HepG2 (cell line): ENCODE measurements around the gene TMEM256. TPM values are rescaled to one million over a fixed set of nuclear protein-coding genes. Genes with fewer than 3 reads are reported as not detected.

ENCODE experiments used
- HOXD1 ChIP-seq: sonication (generic); formaldehyde crosslinking; IDR thresholded peaks from 2 replicates; pipeline ENCODE4 v1.5.0; 2020; ENCODE audit warnings: missing genetic modification reagents
- NPAS2 ChIP-seq: sonication (generic); formaldehyde crosslinking; IDR thresholded peaks from 2 replicates; pipeline ENCODE4 v1.8.0; 2022; ENCODE audit warnings: mild to moderate bottlenecking, missing genetic modification reagents, borderline replicate concordance
- NR2F2 ChIP-seq: IDR thresholded peaks from 2 replicates; pipeline ENCODE4 v1.6.1; 2012; ENCODE audit warnings: low read depth, inconsistent platforms, borderline replicate concordance
- RFXAP ChIP-seq: sonication (generic); formaldehyde crosslinking; IDR thresholded peaks from 2 replicates; pipeline ENCODE4 v1.4.0; 2020; ENCODE audit warnings: missing genetic modification reagents, borderline replicate concordance
- ZBTB42 ChIP-seq: sonication (generic); formaldehyde crosslinking; IDR thresholded peaks from 2 replicates; pipeline ENCODE4 v1.5.0; 2020; ENCODE audit warnings: mild to moderate bottlenecking, missing genetic modification reagents
- ZNF382 ChIP-seq: sonication (generic); formaldehyde crosslinking; IDR thresholded peaks from 2 replicates; pipeline ENCODE4 v1.5.0; 2020; ENCODE audit warnings: missing genetic modification reagents, mild to moderate bottlenecking, borderline replicate concordance
- ZNF451 ChIP-seq: sonication (generic); formaldehyde crosslinking; IDR thresholded peaks from 2 replicates; pipeline ENCODE4 v1.5.0; 2020; ENCODE audit warnings: mild to moderate bottlenecking, missing genetic modification reagents
- ZNF737 ChIP-seq: sonication (generic); formaldehyde crosslinking; IDR thresholded peaks from 2 replicates; pipeline ENCODE4 v1.5.0; 2020; ENCODE audit warnings: missing genetic modification reagents, mild to moderate bottlenecking, borderline replicate concordance
- ZNF878 ChIP-seq: sonication (generic); formaldehyde crosslinking; IDR thresholded peaks from 2 replicates; pipeline ENCODE4 v1.8.1; 2023; ENCODE audit warnings: mild to moderate bottlenecking, missing genetic modification reagents, moderate library complexity
- polyA plus RNA-seq, 8 experiments: library from polyadenylated mRNA; depleted of rRNA in 3 of 8; stranded (reverse) in 7 of 8; unstranded in 1 of 8; fragments of >200 nt; fragmentation: Illumina TruSeq in 4 of 8; extraction: Trizol in 4 of 8; gene quantifications; 2 replicates each; pipeline versions ENCODE4 v1.2.1 to v1.2.3, GENCODE V29; 2011 to 2016; ENCODE audit warnings: low read depth in 4 of 8, missing spikeins in 1 of 8, mixed read lengths in 1 of 8; ENCODE audit not compliant: insufficient read depth in 1 of 8
- total RNA-seq, 5 experiments: library from RNA; depleted of rRNA; stranded (reverse); fragments of >200 nt; fragmentation: Illumina TruSeq; extraction: Trizol; gene quantifications; 2 replicates each; pipeline ENCODE4 v1.2.3, GENCODE V29; 2016; ENCODE audit warnings: low read depth in 1 of 5
- TF ChIP-seq, protein P1 (sequence below): sonication (generic); formaldehyde crosslinking; IDR thresholded peaks from 2 replicates; pipeline ENCODE4 v1.4.0; 2020; ENCODE audit warnings: mild to moderate bottlenecking, missing genetic modification reagents
- TF ChIP-seq, protein P2 (sequence below): sonication (generic); formaldehyde crosslinking; IDR thresholded peaks from 2 replicates; pipeline ENCODE4 v1.8.0; 2022; ENCODE audit warnings: mild to moderate bottlenecking, missing genetic modification reagents; ENCODE audit not compliant: insufficient replicate concordance

The TMEM256 gene
- total and polyA plus RNA-seq, 2 of the 13 experiments (the other 11 are each of a cell fraction or from before 2014, with no cell fraction given), result 231 to 252 TPM

DNA sequence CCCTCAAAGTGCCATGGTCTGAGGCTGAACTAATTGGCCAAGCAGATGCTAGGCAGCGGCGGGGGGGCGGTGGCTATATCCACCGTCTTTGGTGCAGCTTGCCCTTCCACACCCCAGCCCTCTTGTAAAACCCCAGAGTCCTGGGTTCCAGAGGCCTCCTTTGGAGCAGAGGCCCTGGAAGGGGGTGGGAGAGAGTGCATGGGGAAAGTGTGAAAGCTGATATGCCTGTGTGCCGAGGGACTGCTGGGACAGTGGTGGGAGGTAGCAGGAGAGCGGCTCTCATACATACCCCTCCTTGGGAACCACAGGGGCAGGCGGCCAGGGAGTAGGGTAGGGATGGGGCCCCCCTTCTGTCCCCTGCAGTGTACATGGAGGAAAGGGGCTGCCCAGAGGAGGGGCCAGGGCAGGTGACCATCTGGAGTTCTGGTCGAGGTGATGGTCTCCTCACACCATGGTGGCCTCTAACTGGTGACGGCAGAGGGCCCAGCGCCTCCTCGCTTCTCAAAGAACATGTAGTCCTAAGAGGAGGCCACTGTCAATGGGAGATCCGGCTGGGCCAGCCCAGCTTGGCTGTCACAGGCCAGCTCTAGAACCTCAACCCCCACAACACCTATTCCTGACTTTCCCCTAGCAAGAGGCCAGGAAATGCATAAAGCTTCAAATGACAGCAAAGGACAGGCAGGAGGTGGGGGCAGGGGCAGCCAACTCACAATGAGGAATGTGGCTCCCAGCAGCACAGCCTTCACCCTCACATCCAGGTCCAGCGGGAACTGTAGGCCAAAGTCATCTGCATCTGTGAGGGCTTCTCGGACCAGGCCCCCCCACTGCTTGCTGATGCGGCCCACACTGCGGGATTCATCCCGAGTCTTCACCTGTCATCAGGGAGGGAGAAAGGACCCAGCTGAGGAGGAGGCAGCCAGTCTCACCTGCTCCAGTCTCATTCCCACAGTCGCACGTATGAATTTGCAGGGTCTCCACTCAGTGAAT is 13.7 kb downstream of the TMEM256 start (continued):
- TF ChIP-seq, protein P1, sequence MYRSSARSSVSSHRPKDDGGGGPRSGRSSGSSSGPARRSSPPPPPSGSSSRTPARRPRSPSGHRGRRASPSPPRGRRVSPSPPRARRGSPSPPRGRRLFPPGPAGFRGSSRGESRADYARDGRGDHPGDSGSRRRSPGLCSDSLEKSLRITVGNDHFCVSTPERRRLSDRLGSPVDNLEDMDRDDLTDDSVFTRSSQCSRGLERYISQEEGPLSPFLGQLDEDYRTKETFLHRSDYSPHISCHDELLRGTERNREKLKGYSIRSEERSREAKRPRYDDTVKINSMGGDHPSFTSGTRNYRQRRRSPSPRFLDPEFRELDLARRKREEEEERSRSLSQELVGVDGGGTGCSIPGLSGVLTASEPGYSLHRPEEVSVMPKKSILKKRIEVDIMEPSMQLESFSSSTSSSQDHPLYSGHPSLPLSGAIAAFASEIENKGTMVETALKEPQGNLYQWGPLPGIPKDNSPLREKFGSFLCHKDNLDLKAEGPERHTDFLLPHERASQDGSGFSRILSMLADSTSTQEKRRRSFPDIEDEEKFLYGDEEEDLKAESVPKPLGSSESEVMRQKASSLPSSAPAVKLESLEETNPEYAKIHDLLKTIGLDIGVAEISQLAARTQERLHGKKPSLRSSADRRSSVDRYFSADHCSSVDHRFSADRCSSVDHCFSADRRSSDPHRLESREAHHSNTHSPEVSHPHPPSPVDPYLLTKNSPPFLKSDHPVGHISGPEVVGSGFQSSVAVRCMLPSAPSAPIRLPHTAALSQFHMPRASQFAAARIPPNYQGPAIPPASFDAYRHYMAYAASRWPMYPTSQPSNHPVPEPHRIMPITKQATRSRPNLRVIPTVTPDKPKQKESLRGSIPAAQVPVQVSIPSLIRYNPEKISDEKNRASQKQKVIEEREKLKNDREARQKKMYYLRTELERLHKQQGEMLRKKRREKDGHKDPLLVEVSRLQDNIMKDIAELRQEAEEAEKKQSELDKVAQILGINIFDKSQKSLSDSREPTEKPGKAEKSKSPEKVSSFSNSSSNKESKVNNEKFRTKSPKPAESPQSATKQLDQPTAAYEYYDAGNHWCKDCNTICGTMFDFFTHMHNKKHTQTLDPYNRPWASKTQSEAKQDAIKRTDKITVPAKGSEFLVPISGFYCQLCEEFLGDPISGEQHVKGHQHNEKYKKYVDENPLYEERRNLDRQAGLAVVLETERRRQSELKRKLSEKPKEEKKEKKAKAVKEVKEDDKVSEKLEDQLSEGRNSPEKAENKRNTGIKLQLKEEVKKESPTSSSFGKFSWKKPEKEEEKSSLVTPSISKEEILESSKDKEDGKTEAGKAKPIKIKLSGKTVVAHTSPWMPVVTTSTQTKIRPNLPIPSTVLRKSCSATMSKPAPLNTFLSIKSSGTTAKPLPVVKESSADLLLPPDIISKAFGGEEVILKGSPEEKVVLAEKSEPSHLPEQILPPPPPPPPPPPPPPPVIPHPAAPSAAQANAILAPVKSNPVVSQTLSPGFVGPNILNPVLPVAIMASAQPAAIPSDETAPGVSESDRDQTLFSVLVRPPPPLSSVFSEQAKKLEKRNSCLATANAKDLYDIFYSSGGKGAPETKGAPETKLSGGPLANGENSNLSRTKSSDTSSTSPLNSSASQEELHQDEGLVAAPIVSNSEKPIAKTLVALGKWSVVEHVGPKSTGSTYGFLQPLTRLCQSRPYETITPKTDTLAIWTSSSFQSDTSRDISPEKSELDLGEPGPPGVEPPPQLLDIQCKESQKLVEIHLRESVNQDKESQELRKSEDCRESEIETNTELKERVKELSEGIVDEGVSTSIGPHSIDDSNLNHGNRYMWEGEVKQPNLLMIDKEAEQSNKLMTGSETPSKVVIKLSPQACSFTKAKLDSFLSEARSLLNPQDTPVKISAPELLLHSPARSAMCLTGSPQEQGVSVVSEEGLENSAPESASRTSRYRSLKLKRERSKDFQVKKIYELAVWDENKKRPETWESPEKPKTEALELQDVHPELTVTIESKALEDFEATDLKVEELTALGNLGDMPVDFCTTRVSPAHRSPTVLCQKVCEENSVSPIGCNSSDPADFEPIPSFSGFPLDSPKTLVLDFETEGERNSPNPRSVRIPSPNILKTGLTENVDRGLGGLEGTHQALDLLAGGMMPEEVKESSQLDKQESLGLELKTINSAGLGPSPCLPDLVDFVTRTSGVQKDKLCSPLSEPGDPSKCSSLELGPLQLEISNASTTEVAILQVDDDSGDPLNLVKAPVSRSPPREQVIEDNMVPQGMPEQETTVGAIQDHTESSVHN (CRISPR knock-in tag), result no peak
- TF ChIP-seq ZNF878 (CRISPR knock-in tag) (no peak), ZNF451 (CRISPR knock-in tag) (no peak), NR2F2 (no peak), ZNF382 (CRISPR knock-in tag) (no peak), NPAS2 (CRISPR knock-in tag) (no peak), RFXAP (no peak), ZNF737 (no peak), HOXD1 (no peak), ZBTB42 (CRISPR knock-in tag) (no peak)
- TF ChIP-seq, protein P2, sequence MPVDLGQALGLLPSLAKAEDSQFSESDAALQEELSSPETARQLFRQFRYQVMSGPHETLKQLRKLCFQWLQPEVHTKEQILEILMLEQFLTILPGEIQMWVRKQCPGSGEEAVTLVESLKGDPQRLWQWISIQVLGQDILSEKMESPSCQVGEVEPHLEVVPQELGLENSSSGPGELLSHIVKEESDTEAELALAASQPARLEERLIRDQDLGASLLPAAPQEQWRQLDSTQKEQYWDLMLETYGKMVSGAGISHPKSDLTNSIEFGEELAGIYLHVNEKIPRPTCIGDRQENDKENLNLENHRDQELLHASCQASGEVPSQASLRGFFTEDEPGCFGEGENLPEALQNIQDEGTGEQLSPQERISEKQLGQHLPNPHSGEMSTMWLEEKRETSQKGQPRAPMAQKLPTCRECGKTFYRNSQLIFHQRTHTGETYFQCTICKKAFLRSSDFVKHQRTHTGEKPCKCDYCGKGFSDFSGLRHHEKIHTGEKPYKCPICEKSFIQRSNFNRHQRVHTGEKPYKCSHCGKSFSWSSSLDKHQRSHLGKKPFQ (CRISPR knock-in tag), result no peak
